Neural cell (in vitro differentiated cells): ENCODE data around the gene EPS8. TPM values are rescaled to one million over a fixed set of nuclear protein-coding genes. Genes with fewer than 3 reads are reported as not detected.

Experiments used
- H2AFZ ChIP-seq: fragments of 200-600, 300-800 bp; sonication (generic), shearing (Covaris generic); 2 replicates; pipeline ENCODE4 v1.6.0; 2014; ENCODE audit warnings: low read depth, mild to moderate bottlenecking, antibody characterized with exemption, low read length, moderate library complexity
- H3F3A ChIP-seq: fragments of 200-600 bp; shearing (Covaris generic); 2 replicates; pipeline ENCODE4 v1.6.1; 2016; ENCODE audit warnings: mild to moderate bottlenecking, moderate library complexity, mixed read lengths, antibody characterized with exemption, low read length; ENCODE audit not compliant: insufficient read depth, poor library complexity, severe bottlenecking
- H3K27ac ChIP-seq: fragments of 200-600, 300-800 bp; sonication (generic), shearing (Covaris generic); 2 replicates; pipeline ENCODE4 v1.5.1; 2014; ENCODE audit warnings: mild to moderate bottlenecking, low read length, moderate library complexity
- H3K27me3 ChIP-seq: fragments of 300-800, 200-600 bp; sonication (generic), shearing (Covaris generic); 2 replicates; pipeline ENCODE4 v1.6.0; 2014; ENCODE audit warnings: mild to moderate bottlenecking, low read depth, low read length, moderate library complexity; ENCODE audit not compliant: insufficient read depth
- H3K36me3 ChIP-seq: fragments of 300-800, 200-600 bp; sonication (generic), shearing (Covaris generic); 2 replicates; pipeline ENCODE4 v1.5.1; 2014; ENCODE audit warnings: mild to moderate bottlenecking, antibody characterized with exemption, low read length, moderate library complexity; ENCODE audit not compliant: insufficient read depth
- H3K4me2 ChIP-seq: fragments of 300-800, 200-600 bp; sonication (generic), shearing (Covaris generic); 2 replicates; pipeline ENCODE4 v1.6.0; 2014; ENCODE audit warnings: mild to moderate bottlenecking, low read length
- H3K4me3 ChIP-seq: fragments of 300-800, 200-600 bp; sonication (generic), shearing (Covaris generic); 2 replicates; pipeline ENCODE4 v1.5.1; 2014; ENCODE audit warnings: mild to moderate bottlenecking, low read length, moderate library complexity
- H3K79me2 ChIP-seq: fragments of 200-600 bp; shearing (Covaris generic); replicated peaks from 2 replicates; pipeline ENCODE4 v1.6.0; 2014; ENCODE audit warnings: mild to moderate bottlenecking, low read length, moderate library complexity; ENCODE audit not compliant: insufficient read depth
- H3K9ac ChIP-seq: fragments of 300-800, 200-600 bp; sonication (generic), shearing (Covaris generic); 2 replicates; pipeline ENCODE4 v1.6.1; 2016; ENCODE audit warnings: mild to moderate bottlenecking, low read length, mixed read lengths
- H3K9me2 ChIP-seq: fragments of 200-600 bp; shearing (Covaris generic); 2 replicates; pipeline ENCODE4 v1.6.1; 2016; ENCODE audit warnings: mild to moderate bottlenecking, low read length, mixed read lengths; ENCODE audit not compliant: insufficient read depth
- H3K9me3 ChIP-seq: fragments of 200-600, 300-800 bp; sonication (generic), shearing (Covaris generic); 2 replicates; pipeline ENCODE4 v1.6.1; 2016; ENCODE audit warnings: mild to moderate bottlenecking, mixed run types, low read length, moderate library complexity, mixed read lengths
- H4K20me1 ChIP-seq: fragments of 200-600 bp; shearing (Covaris generic); 2 replicates; pipeline ENCODE4 v1.6.1; 2016; ENCODE audit warnings: mild to moderate bottlenecking, mixed run types; ENCODE audit not compliant: insufficient read depth
- CTCF ChIP-seq: fragments of 450-650 bp; IDR thresholded peaks from 2 replicates; pipeline ENCODE4 v1.5.1; 2014; ENCODE audit warnings: antibody characterized with exemption, mild to moderate bottlenecking, moderate library complexity; ENCODE audit not compliant: poor library complexity, severe bottlenecking
- EP300 ChIP-seq: fragments of 450-650 bp; conservative IDR thresholded peaks from 2 replicates; pipeline ENCODE4 v1.6.1; 2014; ENCODE audit warnings: antibody characterized with exemption, mild to moderate bottlenecking, moderate library complexity; ENCODE audit not compliant: poor library complexity, severe bottlenecking
- EZH2 ChIP-seq: fragments of 200-600, 300-800 bp; shearing (Covaris generic), sonication (generic); IDR thresholded peaks from 2 replicates; pipeline ENCODE4 v1.6.1; 2014; ENCODE audit warnings: antibody characterized with exemption, low read length, borderline replicate concordance, mild to moderate bottlenecking; ENCODE audit not compliant: insufficient read depth, poor library complexity, severe bottlenecking
- MXI1 ChIP-seq: fragments of 450-650 bp; conservative IDR thresholded peaks from 2 replicates; pipeline ENCODE4 v1.6.1; 2014; ENCODE audit warnings: antibody characterized with exemption, mild to moderate bottlenecking; ENCODE audit not compliant: poor library complexity, severe bottlenecking
- POLR2AphosphoS5 ChIP-seq: IDR thresholded peaks from 2 replicates; pipeline ENCODE4 v1.6.1; 2012
- RAD21 ChIP-seq: fragments of 450-650 bp; conservative IDR thresholded peaks from 2 replicates; pipeline ENCODE4 v1.6.1; 2014; ENCODE audit warnings: antibody characterized with exemption, mild to moderate bottlenecking, moderate library complexity
- REST ChIP-seq: IDR thresholded peaks from 2 replicates; pipeline ENCODE4 v1.6.1; 2012; ENCODE audit warnings: borderline replicate concordance
- SMC3 ChIP-seq: fragments of 450-650 bp; conservative IDR thresholded peaks from 2 replicates; pipeline ENCODE4 v1.6.1; 2014; ENCODE audit warnings: antibody characterized with exemption, mild to moderate bottlenecking, moderate library complexity; ENCODE audit not compliant: poor library complexity
- TAF1 ChIP-seq: IDR thresholded peaks from 2 replicates; pipeline ENCODE4 v1.6.1; 2012; ENCODE audit warnings: low read depth
- polyA plus RNA-seq: library from polyadenylated mRNA; depleted of rRNA; stranded (reverse); fragments of >200 nt; gene quantifications from 2 replicates; pipeline ENCODE4 v1.2.3, GENCODE V29; 2014

Gene EPS8
- polyA plus RNA-seq, 1 donor from 2014 or later: 12.2 TPM

GRCh38 chr12:15693228-15693911 lies 95.8 kb downstream of the EPS8 start:
- Histone ChIP-seq H4K20me1 (no peaks in the 10 kb centered on the region), H3K36me3 (no peaks in the 10 kb centered on the region), H3K9me3 (no peaks in the 10 kb centered on the region), H3K27ac (no peak overlapping the region), H2AFZ (no peak overlapping the region), H3K9ac (no peak overlapping the region), H3K4me2 (no peak overlapping the region), H3F3A (no peaks in the 10 kb centered on the region), H3K27me3 (no peaks in the 10 kb centered on the region), H3K9me2 (no peaks in the 10 kb centered on the region), H3K79me2 (no peaks in the 10 kb centered on the region), H3K4me3 (no peak overlapping the region)
- no peak for TF ChIP-seq REST
- no peak for TF ChIP-seq POLR2AphosphoS5
- TF ChIP-seq MXI1: no peak
- no peak for TF ChIP-seq TAF1
- TF ChIP-seq EP300: no peak
- TF ChIP-seq EZH2: no peak
- no peak for TF ChIP-seq CTCF
- TF ChIP-seq SMC3: no peak
- TF ChIP-seq RAD21: no peak

GRCh38 chr12:15691388-15691787 lies 97.8 kb downstream of the EPS8 start:
- no peak for TF ChIP-seq EZH2
- TF ChIP-seq SMC3: no peak
- TF ChIP-seq MXI1: no peak
- no peak for TF ChIP-seq CTCF
- no peak for TF ChIP-seq REST
- TF ChIP-seq RAD21: no peak
- TF ChIP-seq EP300: no peak
- no peak for TF ChIP-seq TAF1
- no peak for TF ChIP-seq POLR2AphosphoS5
- no peaks in the 10 kb centered on the region for H3K36me3 ChIP-seq
- H3K27me3 ChIP-seq: no peaks in the 10 kb centered on the region
- no peaks in the 10 kb centered on the region for H4K20me1 ChIP-seq
- H3K9ac ChIP-seq: no peak overlapping the region
- H2AFZ ChIP-seq: no peak overlapping the region
- H3F3A ChIP-seq: no peaks in the 10 kb centered on the region
- H3K9me2 ChIP-seq: no peaks in the 10 kb centered on the region
- H3K79me2 ChIP-seq: no peaks in the 10 kb centered on the region
- no peak overlapping the region for H3K27ac ChIP-seq
- no peaks in the 10 kb centered on the region for H3K9me3 ChIP-seq
- no peak overlapping the region for H3K4me2 ChIP-seq
- H3K4me3 ChIP-seq: no peak overlapping the region
